GM12878 (cell line): ENCODE data around the gene UBC. TPM values are rescaled to one million over a fixed set of nuclear protein-coding genes. Genes with fewer than 3 reads are reported as not detected.

Source experiments
- ATAC-seq: fragments of 200-7000 bp; cut with Tn5 transposase; 3 replicates; pipeline ENCODE4 v1.9.1; 2020; ENCODE audit warnings: mild to moderate bottlenecking, moderate library complexity
- BruUV-seq: library from RNA; stranded (reverse); fragments of 400-500 nt; replicated peaks from 2 replicates; lab custom pipeline; 2021; lab: Mats Ljungman, UMichigan
- CTCF ChIA-PET: fragments of 300-600 bp; sonication (Branson Sonifier 250); formaldehyde crosslinking; extraction: SDS; loops from one replicate; lab custom pipeline; 2021; ENCODE audit warnings: inconsistent platforms; lab: Yijun Ruan, JAX
- POLR2A ChIA-PET: fragments of 350-600 bp; formaldehyde crosslinking; extraction: SDS; loops from one replicate; lab custom pipeline; 2021; ENCODE audit warnings: inconsistent platforms; lab: Charles Lee
- RAD21 ChIA-PET: fragments of 300-600 bp; sonication (Branson Sonifier 250); formaldehyde crosslinking; loops from one replicate; lab custom pipeline; 2023; ENCODE audit warnings: antibody characterized with exemption; ENCODE audit not compliant: unreplicated experiment; lab: Charles Lee
- SMC1A ChIA-PET: fragments of 300-600 bp; sonication (Branson Sonifier 250); formaldehyde crosslinking; loops from one replicate; lab custom pipeline; 2023; ENCODE audit not compliant: unreplicated experiment, uncharacterized antibody; lab: Charles Lee
- DNase-seq: peaks from one replicate; pipeline ENCODE4 v3.0.0-alpha.2; 2011; ENCODE audit warnings: low read depth, low spot score
- FAIRE-seq: peaks from 3 replicates; lab custom pipeline; 2011; peaks lifted over from hg19 to GRCh38; lab: Jason Lieb, UNC
- H2AFZ ChIP-seq: 2 replicates; pipeline ENCODE4 v1.6.0; 2011; ENCODE audit warnings: low read depth, low read length, control low read depth; ENCODE audit not compliant: control insufficient read depth
- H3K27ac ChIP-seq: 2 replicates; pipeline ENCODE4 v1.5.1; 2011; ENCODE audit warnings: control low read depth; ENCODE audit not compliant: control insufficient read depth, insufficient read depth
- H3K27me3 ChIP-seq, 2 experiments: replicated peaks in 1 of 2; 2 replicates each; pipeline versions ENCODE4 v1.6.0 to v1.6.1; 2011; ENCODE audit warnings: low read length in 1 of 2; ENCODE audit not compliant: control insufficient read depth in 2 of 2, insufficient read depth in 2 of 2
- H3K36me3 ChIP-seq, 2 experiments: 2 replicates each; pipeline ENCODE4 v1.5.1; 2011; ENCODE audit warnings: low read length in 1 of 2; ENCODE audit not compliant: control insufficient read depth in 2 of 2, insufficient read depth in 2 of 2
- H3K4me1 ChIP-seq: 2 replicates; pipeline ENCODE4 v1.6.1; 2011; ENCODE audit warnings: mild to moderate bottlenecking, low read length, moderate library complexity, mixed read lengths; ENCODE audit not compliant: control insufficient read depth, insufficient read depth
- H3K4me2 ChIP-seq: 2 replicates; pipeline ENCODE4 v1.6.0; 2011; ENCODE audit warnings: control low read depth; ENCODE audit not compliant: control insufficient read depth, insufficient read depth
- H3K4me3 ChIP-seq: fragments of 200-600 bp; sonication (generic); 2 replicates; pipeline ENCODE4 v1.5.1; 2016
- H3K79me2 ChIP-seq: 2 replicates; pipeline ENCODE4 v1.6.0; 2011; ENCODE audit warnings: low read length; ENCODE audit not compliant: control insufficient read depth, insufficient read depth
- H3K9ac ChIP-seq: 2 replicates; pipeline ENCODE4 v1.8.0; 2011; ENCODE audit warnings: low read length, control low read depth, mixed read lengths; ENCODE audit not compliant: control insufficient read depth, insufficient read depth
- H3K9me3 ChIP-seq: replicated peaks from 3 replicates; pipeline ENCODE4 v1.5.1; 2011; ENCODE audit warnings: mild to moderate bottlenecking, low read length; ENCODE audit not compliant: control insufficient read depth, insufficient read depth
- H4K20me1 ChIP-seq: 2 replicates; pipeline ENCODE4 v1.6.0; 2011; ENCODE audit not compliant: control insufficient read depth, insufficient read depth
- HSF1 ChIP-seq: fragments of 150-350 bp; IDR thresholded peaks from 2 replicates; pipeline ENCODE4 v1.6.1; 2014; ENCODE audit warnings: mild to moderate bottlenecking, low read depth, low read length
- IRF5 ChIP-seq: fragments of 450-650 bp; IDR thresholded peaks from 2 replicates; pipeline ENCODE4 v1.6.1; 2017; ENCODE audit warnings: borderline replicate concordance
- PAX5 ChIP-seq: IDR thresholded peaks from 2 replicates; pipeline ENCODE4 v1.6.1; 2011; ENCODE audit warnings: low read depth, low read length, borderline replicate concordance
- PAX8 ChIP-seq: fragments of 450-650 bp; IDR thresholded peaks from 2 replicates; pipeline ENCODE4 v1.6.1; 2017; ENCODE audit warnings: mild to moderate bottlenecking, moderate library complexity
- PKNOX1 ChIP-seq: fragments of 450-650 bp; IDR thresholded peaks from 2 replicates; pipeline ENCODE4 v1.6.1; 2016; ENCODE audit warnings: mild to moderate bottlenecking
- PML ChIP-seq: IDR thresholded peaks from 2 replicates; pipeline ENCODE4 v1.6.1; 2012; ENCODE audit warnings: low read length, inconsistent platforms
- SIX5 ChIP-seq: IDR thresholded peaks from 2 replicates; pipeline ENCODE4 v1.6.1; 2011; ENCODE audit warnings: mild to moderate bottlenecking, low read depth, low read length, moderate library complexity; ENCODE audit not compliant: severe bottlenecking
- SPI1 ChIP-seq: IDR thresholded peaks from 2 replicates; pipeline ENCODE4 v1.6.1; 2011; ENCODE audit warnings: low read depth, mild to moderate bottlenecking, low read length, moderate library complexity, borderline replicate concordance; ENCODE audit not compliant: insufficient read depth
- SUZ12 ChIP-seq: fragments of 200-600 bp; sonication (generic); IDR thresholded peaks from one replicate; pipeline ENCODE4 v1.6.1; 2018; ENCODE audit warnings: antibody characterized with exemption, mild to moderate bottlenecking; ENCODE audit not compliant: unreplicated experiment
- TCF7 ChIP-seq: IDR thresholded peaks from 2 replicates; pipeline ENCODE4 v1.6.1; 2014; ENCODE audit warnings: antibody characterized with exemption, borderline replicate concordance
- ZBTB33 ChIP-seq: fragments of 450-650 bp; IDR thresholded peaks from 2 replicates; pipeline ENCODE4 v1.6.1; 2017; ENCODE audit warnings: mild to moderate bottlenecking
- WGBS: methylation state at CpG from one replicate; pipeline ENCODE4 v1.1.6; 2016; ENCODE audit warnings: low lambda C conversion rate; ENCODE audit not compliant: insufficient replicate concordance, insufficient coverage; ENCODE audit errors: missing lambda C conversion rate; 5-methylcytosine and 5-hydroxymethylcytosine counted together
- in situ Hi-C: fragments of 300-500 bp; cut with MboI; formaldehyde crosslinking; loops from 9 replicates; pipeline ENCODE4 v1.14.3; 2018; ENCODE audit warnings: mixed read lengths
- intact Hi-C: fragments of 100-400 bp; cut with micrococcal nuclease; formaldehyde crosslinking; loops from one replicate; pipeline ENCODE4 v1.14.2; 2022; ENCODE audit not compliant: unreplicated experiment
- polyA plus RNA-seq, 11 experiments: library from polyadenylated mRNA; depleted of rRNA in 4 of 11; unstranded in 6 of 11; stranded (reverse) in 5 of 11; fragments of >200 nt; fragmentation: Nextera tagmentation in 4 of 11; fragmentation: Illumina TruSeq in 1 of 11; extraction: Ambion mirVana in 4 of 11; extraction: Trizol in 1 of 11; gene quantifications; 1 replicate in 1 of 11; 2 replicates in 10 of 11; pipeline versions ENCODE4 v1.2.1 to v1.2.3, GENCODE V29; 2011 to 2016; ENCODE audit warnings: inconsistent platforms in 2 of 11, missing spikeins in 2 of 11, low read depth in 1 of 11
- total RNA-seq, 4 experiments: library from RNA; depleted of rRNA in 3 of 4; stranded (reverse); fragments of >200 nt in 3 of 4; fragmentation: Illumina TruSeq in 1 of 4; extraction: Trizol in 1 of 4; gene quantifications; 2 replicates each; pipeline versions ENCODE4 v1.2.1 to v1.2.3, GENCODE V29; 2013 to 2021

Gene UBC
- total and polyA plus RNA-seq, 10 of the 15 experiments (the other 5 are each of a cell fraction or from before 2014, with no cell fraction given) = 653 to 1,666 (median 874) TPM

- peak within 1 kb of the TSS; percentile 78 for H3K9ac ChIP-seq
- RAD21 ChIA-PET = interaction anchor here (1.4 to 2.2 kb wide), 6 partner anchors 14 to 89 kb away, joined by 3 to 20 read pairs (median 6); no protein-coding TSS in a partner anchor
- peaks cover 11% of the 10 kb centered on the region for H3K4me1 ChIP-seq
- peak; percentile 26 for DNase-seq
- H3K27ac ChIP-seq = peak within 1 kb of the TSS; percentile 80
- H2AFZ ChIP-seq = peak within 1 kb of the TSS; percentile 66
- in situ Hi-C loops (no loop called here), intact Hi-C loops (loop anchor here (2.0 kb wide), 2 partner anchors 35 to 43 kb away; no protein-coding TSS in a partner anchor)
- no peaks in the 10 kb centered on the region for H4K20me1 ChIP-seq
- CTCF ChIA-PET = interaction anchor here (0.9 to 5.5 kb wide), 2 partner anchors 14 to 43 kb away, joined by 3 to 48 read pairs; no protein-coding TSS in a partner anchor
- H3K36me3 ChIP-seq = no peaks in the 10 kb centered on the region; a peak in 1 of 4 replicates
- POLR2A ChIA-PET = interaction anchor here (0.6 to 3.1 kb wide), 5 partner anchors 37 to 1201 kb away, joined by 3 to 20 read pairs (median 8); partner anchors contain the start of gene UBC
- no peaks in the 10 kb centered on the region for H3K9me3 ChIP-seq
- H3K79me2 ChIP-seq = peaks cover 46% of the 10 kb centered on the region
- peak within 1 kb of the TSS; percentile 97 for H3K4me3 ChIP-seq
- SMC1A ChIA-PET = interaction anchor here (0.6 to 4.2 kb wide), 10 partner anchors 10 to 76 kb away, joined by 3 to 21 read pairs (median 6); no protein-coding TSS in a partner anchor
- under 1% methylated on average over 74 of the region's 89 CpGs for WGBS
- peak; percentile 84 for ATAC-seq
- no peaks in the 10 kb centered on the region for H3K27me3 ChIP-seq
- no peak for FAIRE-seq
- no TSS peak for BruUV-seq
- peak within 1 kb of the TSS; percentile 92 for H3K4me2 ChIP-seq
- TF ChIP-seq SIX5 (no peak), SPI1 (no peak), PKNOX1 (peak; percentile 48), PAX8 (no peak), ZBTB33 (no peak), IRF5 (no peak), PML (no peak; the same call in 1 of the 2 replicates), HSF1 (no peak), SUZ12 (no peak), TCF7 (no peak), PAX5 (peak; percentile 30; the same call in 1 of the 2 replicates)
Measured at GRCh38 chr12:124863416-124864325, 50.8 kb downstream of the UBC start, which contains the start of gene SCARB1. SCARB1 (minus strand) TSS chr12:124863864; CDS start chr12:124863720, 144 bp downstream.
